H1 (cell line): Measurements from ENCODE around the gene LYRM4. TPM values are rescaled to one million over a fixed set of nuclear protein-coding genes. Genes with fewer than 3 reads are reported as not detected.

Experiments used
- ATF2 ChIP-seq: IDR thresholded peaks from 2 replicates; pipeline ENCODE4 v1.6.1; 2012; ENCODE audit warnings: low read length, inconsistent platforms
- CTCF ChIP-seq, 3 experiments: IDR thresholded peaks; 1 replicate in 2 of 3; 2 replicates in 1 of 3; pipeline versions ENCODE4 v1.5.1 to v1.6.1; 2011; ENCODE audit warnings: low read length in 3 of 3, mild to moderate bottlenecking in 3 of 3, inconsistent platforms in 2 of 3, low read depth in 1 of 3, moderate library complexity in 1 of 3; ENCODE audit not compliant: insufficient read depth in 1 of 3; ENCODE audit errors: control extremely low read depth in 1 of 3
- JUN ChIP-seq: IDR thresholded peaks from 2 replicates; pipeline ENCODE4 v1.6.1; 2011; ENCODE audit warnings: low read depth, mild to moderate bottlenecking, improper control_type of control experiment, low read length
- JUND ChIP-seq: IDR thresholded peaks from 2 replicates; pipeline ENCODE4 v1.6.1; 2011; ENCODE audit warnings: mild to moderate bottlenecking, improper control_type of control experiment, low read length
- SRF ChIP-seq: IDR thresholded peaks from 2 replicates; pipeline ENCODE4 v1.6.1; 2011; ENCODE audit warnings: mild to moderate bottlenecking, low read depth, low read length, moderate library complexity
- polyA plus RNA-seq, 7 experiments: library from polyadenylated mRNA; depleted of rRNA in 3 of 7; stranded (reverse) in 5 of 7; unstranded in 2 of 7; fragments of >200 nt in 5 of 7; fragments of 200-250 nt in 2 of 7; gene quantifications; 1 replicate in 5 of 7; 2 replicates in 1 of 7; 4 replicates in 1 of 7; pipeline versions ENCODE4 v1.2.1 to v1.2.3, GENCODE V29; 2011 to 2013; ENCODE audit warnings: missing spikeins in 2 of 7, mixed read lengths in 2 of 7
- total RNA-seq: library from RNA; stranded (reverse); fragmentation: NEBNext Ultra II Directional; extraction: Animal tissue kit (Norgen Biotek cat#: 25700); gene quantifications from 2 replicates; pipeline ENCODE4 v1.2.1, GENCODE V29; 2021

The LYRM4 gene
- total and polyA plus RNA-seq, 2 of the 8 experiments (the other 6 are each of a cell fraction or from before 2014, with no cell fraction given): 56.6 to 62.8 TPM

- TF ChIP-seq ATF2 (no peak), SRF (no peak), JUND (no peak), CTCF (IDR thresholded peaks at IDR 0.05; ENCODE audit: control extremely low read depth in 1 of 3, insufficient read depth in 1 of 3, low read depth in 1 of 3, low read length in 3 of 3) (no peak), JUN (no peak)
These were observed 17.9 kb upstream of the LYRM4 start (continued) for GRCh38 chr6:5278565-5279120.
